GM21367 (cell line): Measurements from ENCODE around the gene SPATA12.

Source experiments
- ATAC-seq: cut with Tn5 transposase; IDR thresholded peaks from one replicate; pipeline ENCODE4 v1.9.1; 2021; ENCODE audit not compliant: unreplicated experiment

Gene SPATA12

GRCh38 chr3:57060089-57060821 is at the start of gene SPATA12:
SPATA12 (plus strand) TSS chr3:57060664; CDS start chr3:57073695, 13,031 bp downstream.
- no peak for ATAC-seq

- ATAC-seq, result no peak
These were observed 49.4 kb upstream of the SPATA12 start for GRCh38 chr3:57011022-57011421.

- no peak for ATAC-seq
These were observed 47.6 kb upstream of the SPATA12 start for GRCh38 chr3:57012847-57013246.

GRCh38 chr3:57015350-57015729 is 45.1 kb upstream of the SPATA12 start:
- no peak for ATAC-seq

- ATAC-seq, result no peak
These were observed 44.6 kb upstream of the SPATA12 start for GRCh38 chr3:57015912-57016311.

- ATAC-seq, result no peak
These were observed 43.0 kb upstream of the SPATA12 start for GRCh38 chr3:57017459-57017845.

GRCh38 chr3:57018246-57018645 is 42.2 kb upstream of the SPATA12 start:
- no peak for ATAC-seq

GRCh38 chr3:57019057-57019456 is 41.4 kb upstream of the SPATA12 start:
- no peak for ATAC-seq

GRCh38 chr3:57025237-57025636 is 35.2 kb upstream of the SPATA12 start:
- no peak for ATAC-seq

- no peak for ATAC-seq
These were observed 33.5 kb upstream of the SPATA12 start for GRCh38 chr3:57026944-57027343.

GRCh38 chr3:57029383-57029782 is 31.1 kb upstream of the SPATA12 start:
- ATAC-seq, result no peak

GRCh38 chr3:57029924-57030323 is 30.5 kb upstream of the SPATA12 start:
- no peak for ATAC-seq

GRCh38 chr3:57030721-57031120 is 29.7 kb upstream of the SPATA12 start:
- ATAC-seq, result no peak

GRCh38 chr3:57031631-57032541 is 28.6 kb upstream of the SPATA12 start:
- no peak for ATAC-seq

GRCh38 chr3:57036952-57037351 is 23.5 kb upstream of the SPATA12 start:
- no peak for ATAC-seq

- ATAC-seq, result no peak
These were observed 21.8 kb upstream of the SPATA12 start for GRCh38 chr3:57038466-57039164.

- ATAC-seq, result no peak
These were observed 18.8 kb upstream of the SPATA12 start for GRCh38 chr3:57041674-57042073.

GRCh38 chr3:57043518-57043917 is 16.9 kb upstream of the SPATA12 start:
- no peak for ATAC-seq

- no peak for ATAC-seq
These were observed 14.2 kb upstream of the SPATA12 start for GRCh38 chr3:57046101-57046765.

GRCh38 chr3:57048052-57048671 is 12.3 kb upstream of the SPATA12 start:
- ATAC-seq, result no peak

- no peak for ATAC-seq
These were observed 11.7 kb upstream of the SPATA12 start for GRCh38 chr3:57048728-57049127.
